Breast epithelium (tissue), 3 donors: Measurements from ENCODE around the gene NTNG1.

ENCODE experiments used
- POLR2A ChIP-seq: fragments of 450-650 bp; IDR thresholded peaks from one replicate; pipeline ENCODE4 v1.6.1; 2016; ENCODE audit warnings: antibody characterized with exemption, mild to moderate bottlenecking, moderate library complexity
- POLR2AphosphoS5 ChIP-seq, 3 donors: sonication (generic); formaldehyde crosslinking; IDR thresholded peaks; one replicate each; pipeline ENCODE4 v1.6.1; 2017; ENCODE audit warnings: antibody characterized with exemption in 3 of 3
- TF ChIP-seq, protein P1 (sequence below), 3 donors: fragments of 450-650 bp; IDR thresholded peaks; one replicate each; pipeline ENCODE4 v1.5.1; 2016 to 2017; ENCODE audit warnings: antibody characterized with exemption in 3 of 3, mild to moderate bottlenecking in 3 of 3, moderate library complexity in 3 of 3

DNA sequence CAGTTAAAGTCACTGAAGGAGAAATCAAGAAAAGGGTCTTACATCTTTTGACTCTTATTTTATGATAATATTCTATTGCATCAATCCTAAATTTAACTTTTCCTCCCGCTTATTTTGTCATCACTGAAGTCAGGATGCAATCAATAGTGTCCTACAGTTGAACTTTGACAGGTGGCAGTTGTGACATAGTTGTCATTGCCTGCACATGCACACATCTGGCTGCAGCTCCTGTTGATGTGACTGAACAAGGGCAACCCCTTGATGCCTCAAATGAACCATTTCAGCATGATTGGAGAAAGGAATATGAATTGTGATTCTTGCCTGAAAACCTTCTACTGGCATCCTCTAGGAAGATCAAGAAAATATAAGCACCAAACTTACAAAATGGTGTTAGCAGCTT is 157.7 kb downstream of the NTNG1 start:
- TF ChIP-seq, protein P1, sequence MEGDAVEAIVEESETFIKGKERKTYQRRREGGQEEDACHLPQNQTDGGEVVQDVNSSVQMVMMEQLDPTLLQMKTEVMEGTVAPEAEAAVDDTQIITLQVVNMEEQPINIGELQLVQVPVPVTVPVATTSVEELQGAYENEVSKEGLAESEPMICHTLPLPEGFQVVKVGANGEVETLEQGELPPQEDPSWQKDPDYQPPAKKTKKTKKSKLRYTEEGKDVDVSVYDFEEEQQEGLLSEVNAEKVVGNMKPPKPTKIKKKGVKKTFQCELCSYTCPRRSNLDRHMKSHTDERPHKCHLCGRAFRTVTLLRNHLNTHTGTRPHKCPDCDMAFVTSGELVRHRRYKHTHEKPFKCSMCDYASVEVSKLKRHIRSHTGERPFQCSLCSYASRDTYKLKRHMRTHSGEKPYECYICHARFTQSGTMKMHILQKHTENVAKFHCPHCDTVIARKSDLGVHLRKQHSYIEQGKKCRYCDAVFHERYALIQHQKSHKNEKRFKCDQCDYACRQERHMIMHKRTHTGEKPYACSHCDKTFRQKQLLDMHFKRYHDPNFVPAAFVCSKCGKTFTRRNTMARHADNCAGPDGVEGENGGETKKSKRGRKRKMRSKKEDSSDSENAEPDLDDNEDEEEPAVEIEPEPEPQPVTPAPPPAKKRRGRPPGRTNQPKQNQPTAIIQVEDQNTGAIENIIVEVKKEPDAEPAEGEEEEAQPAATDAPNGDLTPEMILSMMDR (IDR thresholded peaks at IDR 0.05), result no peak
- TF ChIP-seq POLR2A, result no peak
- no peak for TF ChIP-seq POLR2AphosphoS5 (IDR thresholded peaks at IDR 0.05)
